Right lobe of liver (tissue), 6 donors: Measurements from ENCODE around the gene PILRA. TPM values are rescaled to one million over a fixed set of nuclear protein-coding genes. Genes with fewer than 3 reads are reported as not detected.

Source experiments
- ATAC-seq, 4 donors: fragments of 200-7000 bp; cut with Tn5 transposase; one replicate each; pipeline ENCODE4 v1.9.1; 2020; ENCODE audit warnings: mild to moderate bottlenecking in 4 of 4, moderate library complexity in 4 of 4
- DNase-seq, 3 donors: peaks; one replicate each; pipeline ENCODE4 v3.0.0-alpha.2; 2020
- H3K27ac ChIP-seq, 3 donors: fragments of 200-600 bp; one replicate each; pipeline ENCODE4 v1.8.0; 2022
- H3K27me3 ChIP-seq, 2 donors: fragments of 200-600 bp; one replicate each; pipeline ENCODE4 v1.8.0; 2022
- H3K36me3 ChIP-seq, 4 donors: fragments of 200-600 bp; sonication (generic) in 1 of 4; one replicate each; pipeline versions ENCODE4 v1.5.1 to v1.8.0; 2017 to 2022; ENCODE audit warnings: control low read depth in 1 of 4
- H3K4me1 ChIP-seq, 4 donors: fragments of 200-600 bp; sonication (generic) in 1 of 4; one replicate each; pipeline versions ENCODE4 v1.5.1 to v1.8.0; 2017 to 2022; ENCODE audit warnings: control low read depth in 1 of 4
- H3K4me3 ChIP-seq, 3 donors: fragments of 200-600 bp; one replicate each; pipeline ENCODE4 v1.8.0; 2022
- H3K9me3 ChIP-seq, 4 donors: fragments of 200-600 bp; sonication (generic) in 1 of 4; one replicate each; pipeline versions ENCODE4 v1.5.1 to v1.8.0; 2017 to 2022; ENCODE audit warnings: control low read depth in 1 of 4
- POLR2A ChIP-seq: fragments of 450-650 bp; IDR thresholded peaks from one replicate; pipeline ENCODE4 v1.6.1; 2017; ENCODE audit warnings: antibody characterized with exemption, mild to moderate bottlenecking
- WGBS: methylation state at CpG from one replicate; pipeline ENCODE4 v1.1.6; 2018; ENCODE audit warnings: low coverage, low lambda C conversion rate; ENCODE audit not compliant: insufficient coverage; ENCODE audit errors: missing lambda C conversion rate; 5-methylcytosine and 5-hydroxymethylcytosine counted together
- intact Hi-C, 2 donors: fragments of 100-400 bp; cut with DNase I; formaldehyde crosslinking; loops; one replicate each; pipeline versions ENCODE4 v1.11.2 to v1.14.1; 2022
- total RNA-seq, 6 experiments: library from RNA; depleted of rRNA in 2 of 6; stranded (reverse); fragments of >200 nt in 2 of 6; fragmentation: NEBNext Ultra II Directional in 3 of 6; extraction: Animal tissue kit (Norgen Biotek cat#: 25700) in 3 of 6; gene quantifications; one replicate each; pipeline versions ENCODE4 v1.1.0 to v1.2.4, GENCODE V29; 2016 to 2023
- TF ChIP-seq, protein P1 (sequence below), 4 donors: fragments of 200-600 bp in 3 of 4; fragments of 450-650 bp in 1 of 4; IDR thresholded peaks; one replicate each; pipeline versions ENCODE4 v1.5.1 to v1.8.0; 2016 to 2022; ENCODE audit warnings: antibody characterized with exemption in 4 of 4, mild to moderate bottlenecking in 2 of 4
- donor health status: DM: no; HTN: yes; CAD: no.
- donor health status: DM: no; HTN: no; CAD: no.
- donor health status: DM: no; HTN: no; CAD: no.
- donor health status: DM: no; HTN: yes; CAD: no.
- donor health status: DM: no; HTN: yes; CAD: no.

PILRA gene
- total RNA-seq, 6 experiments from 2014 or later = 1.4 to 7.1 (median 4.0) TPM

DNA sequence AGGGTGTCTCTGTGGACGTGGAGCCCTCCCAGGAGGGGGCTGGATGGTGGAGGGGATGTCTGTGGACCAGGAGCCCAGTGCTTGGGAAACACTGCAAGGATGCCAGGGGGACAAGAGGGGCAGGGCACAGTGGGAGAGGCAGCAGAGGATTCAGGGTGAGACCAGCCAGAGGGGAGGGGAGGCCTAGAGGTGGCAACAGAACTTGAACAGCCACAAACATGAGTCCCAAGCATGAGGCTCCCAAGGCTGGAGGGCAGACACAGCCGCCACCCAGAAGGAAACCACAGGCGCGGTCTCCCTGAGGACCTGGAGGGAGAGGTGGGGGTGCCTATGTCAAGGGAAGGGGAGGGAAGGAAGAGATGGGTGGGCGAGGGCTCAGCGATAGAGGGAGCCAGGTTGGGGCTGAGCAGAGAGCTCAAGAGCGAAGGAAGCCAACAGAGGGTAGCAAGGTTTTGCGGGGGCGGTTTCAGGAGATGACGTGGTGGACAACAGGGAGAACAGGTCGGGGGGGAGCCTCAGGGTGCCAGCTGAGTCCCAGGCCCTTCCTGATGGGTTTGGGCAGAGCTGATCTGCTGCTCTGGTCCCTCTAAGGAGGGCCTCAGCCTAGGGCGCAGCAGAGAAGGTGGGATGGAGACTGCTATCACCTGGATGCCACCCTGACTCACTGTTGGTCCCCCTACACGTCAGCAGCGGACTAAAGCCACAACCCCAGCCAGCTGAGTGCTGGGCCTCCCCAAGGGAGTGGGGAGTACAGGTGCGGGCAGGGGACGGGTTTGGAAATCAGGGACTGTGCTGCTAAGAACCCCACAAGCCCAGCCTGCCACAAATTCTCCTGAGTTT lies 6.7 kb upstream of the PILRA start:
- H3K4me1 ChIP-seq = no peaks in the 10 kb centered on the region
- WGBS = 71% methylated on average over 11 of the region's 16 CpGs
- intact Hi-C loops = no loop called here
- TF ChIP-seq, protein P1, sequence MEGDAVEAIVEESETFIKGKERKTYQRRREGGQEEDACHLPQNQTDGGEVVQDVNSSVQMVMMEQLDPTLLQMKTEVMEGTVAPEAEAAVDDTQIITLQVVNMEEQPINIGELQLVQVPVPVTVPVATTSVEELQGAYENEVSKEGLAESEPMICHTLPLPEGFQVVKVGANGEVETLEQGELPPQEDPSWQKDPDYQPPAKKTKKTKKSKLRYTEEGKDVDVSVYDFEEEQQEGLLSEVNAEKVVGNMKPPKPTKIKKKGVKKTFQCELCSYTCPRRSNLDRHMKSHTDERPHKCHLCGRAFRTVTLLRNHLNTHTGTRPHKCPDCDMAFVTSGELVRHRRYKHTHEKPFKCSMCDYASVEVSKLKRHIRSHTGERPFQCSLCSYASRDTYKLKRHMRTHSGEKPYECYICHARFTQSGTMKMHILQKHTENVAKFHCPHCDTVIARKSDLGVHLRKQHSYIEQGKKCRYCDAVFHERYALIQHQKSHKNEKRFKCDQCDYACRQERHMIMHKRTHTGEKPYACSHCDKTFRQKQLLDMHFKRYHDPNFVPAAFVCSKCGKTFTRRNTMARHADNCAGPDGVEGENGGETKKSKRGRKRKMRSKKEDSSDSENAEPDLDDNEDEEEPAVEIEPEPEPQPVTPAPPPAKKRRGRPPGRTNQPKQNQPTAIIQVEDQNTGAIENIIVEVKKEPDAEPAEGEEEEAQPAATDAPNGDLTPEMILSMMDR (IDR thresholded peaks at IDR 0.05) = no peak
- TF ChIP-seq POLR2A = no peak
- peaks cover 0 to 11% (median 4%) of the 10 kb centered on the region in 4 donors for H3K36me3 ChIP-seq
- H3K4me3 ChIP-seq = no peak overlapping the region
- no peak for ATAC-seq
- peak in 1 of 3 donors; percentile 44 for DNase-seq
- H3K9me3 ChIP-seq = no peaks in the 10 kb centered on the region
- H3K27ac ChIP-seq = no peak overlapping the region
- H3K27me3 ChIP-seq = no peaks in the 10 kb centered on the region

DNA sequence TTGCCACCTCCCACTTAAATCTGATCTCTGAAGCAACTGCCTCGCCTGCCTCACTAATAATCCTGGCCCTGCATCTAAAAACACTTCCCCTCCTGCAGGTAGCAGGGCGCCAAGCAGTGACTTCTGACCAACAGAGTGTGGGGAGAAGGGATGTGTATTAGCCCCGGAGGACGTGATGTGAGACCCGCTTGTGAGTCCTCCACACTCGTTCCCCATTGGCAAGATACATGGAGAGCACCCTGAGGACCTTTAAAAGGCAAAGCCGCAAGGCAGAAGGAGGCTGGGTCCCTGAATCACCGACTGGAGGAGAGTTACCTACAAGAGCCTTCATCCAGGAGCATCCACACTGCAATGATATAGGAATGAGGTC lies 6.1 kb upstream of the PILRA start:
- ATAC-seq (no peak), DNase-seq (peak in 1 of 3 donors; percentile 41)
- Histone ChIP-seq H3K27ac (no peak overlapping the region), H3K4me3 (no peak overlapping the region), H3K27me3 (no peaks in the 10 kb centered on the region), H3K4me1 (no peaks in the 10 kb centered on the region), H3K36me3 (peaks cover 0 to 5% (median under 1%) of the 10 kb centered on the region in 4 donors), H3K9me3 (no peaks in the 10 kb centered on the region)
- intact Hi-C loops = no loop called here
- no peak for TF ChIP-seq POLR2A
- TF ChIP-seq, protein P1 (IDR thresholded peaks at IDR 0.05) = no peak
- 93% methylated on average over 6 of the region's 8 CpGs for WGBS

DNA sequence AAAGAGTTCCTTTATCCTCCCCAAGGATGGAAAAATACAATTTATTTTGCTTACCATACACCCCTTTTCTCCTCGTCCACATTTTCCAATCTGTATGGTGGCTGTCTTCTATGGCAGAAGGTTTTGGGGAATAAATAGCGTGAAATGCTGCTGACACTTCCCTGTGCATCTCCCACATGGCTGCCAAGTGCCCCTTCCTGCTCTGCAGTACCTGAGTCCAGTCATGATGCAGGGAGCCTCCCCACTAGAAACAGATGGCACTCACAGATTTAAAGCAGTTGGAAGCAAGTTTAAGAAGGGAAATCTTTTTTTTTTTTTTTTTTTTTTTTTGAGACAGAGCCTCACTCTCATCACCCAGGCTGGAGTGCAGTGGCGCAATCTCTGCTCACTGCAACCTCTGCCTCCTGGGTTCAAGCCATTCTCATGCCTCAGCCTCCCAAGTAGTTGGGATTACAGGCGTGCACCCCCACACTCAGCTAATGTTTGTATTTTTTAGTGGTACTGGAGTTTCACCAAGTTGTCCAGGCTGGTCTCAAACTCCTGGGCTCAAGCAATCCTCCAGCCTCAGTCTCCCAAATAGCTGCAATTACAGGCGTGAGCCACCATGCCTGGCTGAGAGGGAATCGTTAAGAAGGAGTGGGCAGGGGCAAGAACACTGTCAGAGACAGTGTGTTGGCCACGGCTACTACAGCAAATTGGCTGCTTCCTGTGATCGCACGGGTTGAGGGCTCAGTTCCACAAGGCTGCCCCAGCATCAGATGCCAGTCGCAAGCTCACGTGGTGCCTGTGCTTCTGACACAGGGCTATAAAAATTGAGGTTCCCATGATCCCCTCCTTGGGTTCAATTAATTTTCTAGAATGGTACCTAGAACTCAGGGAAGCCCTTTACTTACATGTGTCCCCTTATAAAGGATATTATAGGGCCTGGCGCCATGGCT lies 5.3 kb upstream of the PILRA start:
- ATAC-seq = peak in 2 of 4 donors; percentile 5 to 7
- intact Hi-C loops = no loop called here
- WGBS = 83% methylated on average over 11 of the region's 12 CpGs
- Histone ChIP-seq H3K27ac (peak overlapping the region in 1 of 3 donors; percentile 43), H3K9me3 (no peaks in the 10 kb centered on the region), H3K27me3 (no peaks in the 10 kb centered on the region), H3K4me3 (no peak overlapping the region), H3K36me3 (peaks cover 0 to 3% (median 0%) of the 10 kb centered on the region in 4 donors), H3K4me1 (no peaks in the 10 kb centered on the region)
- DNase-seq = peak in 1 of 3 donors; percentile 55
- TF ChIP-seq, protein P1 (IDR thresholded peaks at IDR 0.05) = no peak
- no peak for TF ChIP-seq POLR2A

DNA sequence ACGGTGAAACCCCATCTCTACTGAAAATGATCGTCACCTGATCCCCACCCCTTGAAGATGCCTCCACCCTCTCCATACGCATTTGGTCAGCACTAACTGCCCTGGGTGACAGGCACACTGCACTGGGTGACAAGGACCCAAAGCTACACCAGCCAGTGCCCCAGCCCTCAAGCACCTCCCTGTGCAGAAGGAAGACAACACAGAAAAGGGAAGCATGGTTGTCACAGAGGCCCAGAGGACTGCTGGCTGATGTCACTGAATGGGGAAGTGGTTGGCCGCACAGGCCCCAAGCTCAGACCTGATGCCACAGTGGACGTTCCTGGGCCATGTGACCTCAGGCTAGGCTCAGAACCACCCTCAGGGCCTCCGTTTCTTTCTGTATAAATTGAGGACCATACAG lies 4.2 kb upstream of the PILRA start:
- intact Hi-C loops = no loop called here
- no peaks in the 10 kb centered on the region for H3K27me3 ChIP-seq
- peak overlapping the region in 2 of 3 donors; percentile 16 to 66 for H3K27ac ChIP-seq
- peak; percentile 49 to 66 (median 60) for ATAC-seq
- peak in 2 of 3 donors; percentile 59 to 86 for DNase-seq
- no peak for TF ChIP-seq POLR2A
- TF ChIP-seq, protein P1 (IDR thresholded peaks at IDR 0.05) = no peak
- no peaks in the 10 kb centered on the region for H3K4me1 ChIP-seq
- WGBS = 20% methylated on average over 1 of the region's 6 CpGs
- no peaks in the 10 kb centered on the region for H3K9me3 ChIP-seq
- H3K36me3 ChIP-seq = no peaks in the 10 kb centered on the region
- no peak overlapping the region for H3K4me3 ChIP-seq
